Stomach (tissue), 9 donors: ENCODE data around the gene LGALS3BP. TPM values are rescaled to one million over a fixed set of nuclear protein-coding genes. Genes with fewer than 3 reads are reported as not detected.

Source experiments
- DNase-seq, 2 donors: peaks; one replicate each; pipeline versions ENCODE4 v3.0.0 to v3.0.0-alpha.2; 2013 to 2019
- H3K27ac ChIP-seq, 5 donors: fragments of 200-600 bp in 4 of 5; sonication (generic) in 4 of 5; one replicate each; pipeline ENCODE4 v1.5.1; 2013 to 2019; ENCODE audit warnings: mild to moderate bottlenecking in 1 of 5, moderate library complexity in 1 of 5
- H3K27me3 ChIP-seq, 3 donors: fragments of 200-600 bp; sonication (generic); one replicate each; pipeline ENCODE4 v1.5.1; 2017 to 2019; ENCODE audit warnings: mixed run types in 1 of 3
- H3K36me3 ChIP-seq, 4 donors: fragments of 200-600 bp; sonication (generic); 1 replicate in 3 of 4; 2 replicates in 1 of 4; pipeline ENCODE4 v1.5.1; 2016 to 2019
- H3K4me1 ChIP-seq, 4 donors: fragments of 200-600 bp; sonication (generic); one replicate each; pipeline ENCODE4 v1.5.1; 2016 to 2019
- H3K4me3 ChIP-seq, 4 donors: fragments of 200-600 bp; sonication (generic) in 3 of 4; one replicate each; pipeline ENCODE4 v1.5.1; 2016 to 2019; ENCODE audit warnings: mild to moderate bottlenecking in 1 of 4
- H3K9me3 ChIP-seq, 4 donors: fragments of 200-600 bp; sonication (generic); one replicate each; pipeline ENCODE4 v1.5.1; 2016 to 2019
- CTCF ChIP-seq, 7 experiments: fragments of 450-650 bp in 4 of 7; fragments of 200-600 bp in 3 of 7; sonication (generic) in 3 of 7; IDR thresholded peaks; one replicate each; pipeline ENCODE4 v1.5.1; 2016 to 2019; ENCODE audit warnings: antibody characterized with exemption in 7 of 7, control low read depth in 2 of 7, mild to moderate bottlenecking in 1 of 7
- EP300 ChIP-seq: sonication (generic); formaldehyde crosslinking; IDR thresholded peaks from one replicate; pipeline ENCODE4 v1.6.1; 2017; ENCODE audit warnings: antibody characterized with exemption
- POLR2A ChIP-seq, 4 donors: fragments of 450-650 bp; IDR thresholded peaks; one replicate each; pipeline ENCODE4 v1.6.1; 2016; ENCODE audit warnings: antibody characterized with exemption in 4 of 4, control low read depth in 2 of 4, mild to moderate bottlenecking in 1 of 4, moderate library complexity in 1 of 4
- POLR2AphosphoS5 ChIP-seq, 3 donors: sonication (generic); formaldehyde crosslinking; IDR thresholded peaks; one replicate each; pipeline ENCODE4 v1.6.1; 2016; ENCODE audit warnings: antibody characterized with exemption in 3 of 3
- whole genome bisulfite sequencing, 5 donors: extraction: QIAGEN DNeasy Blood & Tissue Kit in 3 of 5; methylation state at CpG; one replicate each; pipeline versions ENCODE4 v1.1.5 to v1.1.7; 2013 to 2018; 5-methylcytosine and 5-hydroxymethylcytosine counted together
- intact Hi-C: fragments of 100-400 bp; cut with DNase I; formaldehyde crosslinking; loops from one replicate; pipeline ENCODE4 v1.15.1; 2023; ENCODE audit warnings: low total_unique reads
- polyA plus RNA-seq, 3 donors: library from polyadenylated mRNA; stranded (reverse); fragments of 200-250 nt; gene quantifications; one replicate each; pipeline ENCODE4 v1.2.3, GENCODE V29; 2013
- total RNA-seq, 5 donors: library from RNA; depleted of rRNA; stranded (reverse); fragments of >200 nt; gene quantifications; one replicate each; pipeline versions ENCODE4 v1.1.0 to v1.2.3, GENCODE V29; 2014 to 2016
- donor health status: healthy with polysubstance abuse.
- donor health status: Bipolar disorder and iron deficiency.
- donor health status: healthy.

The LGALS3BP gene
- total and polyA plus RNA-seq, 8 donors = 63.4 to 625 (median 192) TPM

- 41 to 54% (median 47%) methylated on average over 3 of the region's 3 CpGs for WGBS, 5 donors
- DNase-seq = no peak
- peaks cover 5 to 31% (median 22%) of the 10 kb centered on the region in 4 donors for H3K36me3 ChIP-seq
- no peaks in the 10 kb centered on the region for H3K9me3 ChIP-seq
- H3K27ac ChIP-seq = peak overlapping the region in 3 of 5 donors; percentile 9 to 20 (median 18)
- TF ChIP-seq POLR2AphosphoS5 (IDR thresholded peaks at IDR 0.05) (no peak), EP300 (no peak), POLR2A (IDR thresholded peaks at IDR 0.05) (no peak), CTCF (IDR thresholded peaks at IDR 0.05) (no peak)
- H3K27me3 ChIP-seq = no peaks in the 10 kb centered on the region
- intact Hi-C loops = no loop called here
- H3K4me1 ChIP-seq = peaks cover 61 to 80% (median 71%) of the 10 kb centered on the region in 4 donors
- no peak overlapping the region for H3K4me3 ChIP-seq
Measured at GRCh38 chr17:79003661-79004411, 24.1 kb upstream of the LGALS3BP start.

GRCh38 chr17:79002796-79003593 is 23.3 kb upstream of the LGALS3BP start:
- Histone ChIP-seq H3K36me3 (peaks cover 5 to 40% (median 29%) of the 10 kb centered on the region in 4 donors), H3K4me3 (no peak overlapping the region), H3K9me3 (no peaks in the 10 kb centered on the region), H3K4me1 (peaks cover 59 to 80% (median 71%) of the 10 kb centered on the region in 4 donors), H3K27ac (peak overlapping the region in 2 of 5 donors; percentile 9 to 18), H3K27me3 (no peaks in the 10 kb centered on the region)
- TF ChIP-seq CTCF (IDR thresholded peaks at IDR 0.05) (no peak), POLR2AphosphoS5 (IDR thresholded peaks at IDR 0.05) (no peak), POLR2A (IDR thresholded peaks at IDR 0.05) (no peak), EP300 (no peak)
- intact Hi-C loops = no loop called here
- WGBS, 5 donors = 35 to 59% (median 50%) methylated on average over 20 of the region's 20 CpGs
- DNase-seq = no peak

- Histone ChIP-seq H3K36me3 (peaks cover 11 to 47% (median 36%) of the 10 kb centered on the region in 4 donors), H3K27me3 (no peaks in the 10 kb centered on the region), H3K27ac (peak overlapping the region in 1 of 5 donors; percentile 9), H3K4me3 (no peak overlapping the region), H3K4me1 (peaks cover 59 to 80% (median 71%) of the 10 kb centered on the region in 4 donors), H3K9me3 (no peaks in the 10 kb centered on the region)
- 53 to 85% (median 66%) methylated on average over 14 of the region's 14 CpGs for WGBS, 5 donors
- intact Hi-C loops = no loop called here
- no peak for TF ChIP-seq CTCF (IDR thresholded peaks at IDR 0.05)
- no peak for TF ChIP-seq POLR2A (IDR thresholded peaks at IDR 0.05)
- no peak for TF ChIP-seq EP300
- TF ChIP-seq POLR2AphosphoS5 (IDR thresholded peaks at IDR 0.05) = no peak
- no peak for DNase-seq
Measured at GRCh38 chr17:79002291-79002690, 22.6 kb upstream of the LGALS3BP start.

GRCh38 chr17:79001190-79002020 is 21.7 kb upstream of the LGALS3BP start:
- Histone ChIP-seq H3K9me3 (no peaks in the 10 kb centered on the region), H3K36me3 (peaks cover 19 to 56% (median 45%) of the 10 kb centered on the region in 4 donors), H3K27ac (peak overlapping the region in 2 of 5 donors; percentile 4 to 8), H3K27me3 (no peaks in the 10 kb centered on the region), H3K4me1 (peaks cover 64 to 80% (median 72%) of the 10 kb centered on the region in 4 donors), H3K4me3 (no peak overlapping the region)
- intact Hi-C loops = no loop called here
- TF ChIP-seq POLR2A (IDR thresholded peaks at IDR 0.05) = no peak
- DNase-seq = no peak
- WGBS, 5 donors = 59 to 70% (median 69%) methylated on average over 18 to 19 of the region's 19 CpGs
